Skeletal muscle cell (primary cell): ENCODE measurements around the gene YIPF1.

Source experiments
- DNase-seq: peaks from one replicate; pipeline ENCODE4 v3.0.0-alpha.2; 2010; ENCODE audit warnings: low read depth
- H3K4me3 ChIP-seq: 2 replicates; pipeline ENCODE4 v1.5.1; 2011; ENCODE audit warnings: low read depth, mild to moderate bottlenecking, control low read depth, low read length, moderate library complexity

Gene YIPF1

DNA sequence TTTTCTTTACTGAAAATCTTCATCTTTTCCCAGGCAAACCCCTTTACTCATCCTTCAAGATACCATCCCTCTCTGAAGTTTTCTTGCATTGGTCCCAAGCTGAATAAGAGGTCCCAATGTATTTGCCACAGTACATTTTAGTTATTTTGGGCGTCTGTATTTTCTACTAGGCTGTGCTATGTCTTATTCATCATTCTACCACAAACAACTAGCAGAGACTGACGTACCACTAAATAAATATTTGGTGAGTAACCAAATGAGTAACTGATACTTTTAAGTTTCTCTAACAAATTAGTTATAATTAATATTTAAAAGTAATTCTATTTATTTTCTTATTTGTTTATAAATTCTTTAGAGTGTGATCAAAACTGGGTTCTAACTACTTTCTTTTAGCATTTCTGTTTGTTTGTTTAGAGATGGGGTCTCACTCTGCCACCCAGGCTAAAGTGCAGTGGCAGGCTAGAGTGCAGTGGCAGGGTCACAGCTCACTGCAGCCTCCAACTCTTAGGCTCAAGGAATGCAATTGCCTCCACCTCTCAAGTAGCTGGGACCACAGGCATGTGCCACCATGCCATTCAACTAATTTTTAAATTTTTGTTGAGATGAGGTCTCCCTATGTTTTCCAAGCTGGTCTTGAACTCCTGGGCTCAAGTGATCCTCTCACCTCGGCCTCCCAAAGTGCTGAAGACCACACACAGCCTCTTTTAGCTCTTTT, 84.6 kb downstream of the YIPF1 start:
- H3K4me3 ChIP-seq, result no peak overlapping the region
- DNase-seq, result no peak

DNA sequence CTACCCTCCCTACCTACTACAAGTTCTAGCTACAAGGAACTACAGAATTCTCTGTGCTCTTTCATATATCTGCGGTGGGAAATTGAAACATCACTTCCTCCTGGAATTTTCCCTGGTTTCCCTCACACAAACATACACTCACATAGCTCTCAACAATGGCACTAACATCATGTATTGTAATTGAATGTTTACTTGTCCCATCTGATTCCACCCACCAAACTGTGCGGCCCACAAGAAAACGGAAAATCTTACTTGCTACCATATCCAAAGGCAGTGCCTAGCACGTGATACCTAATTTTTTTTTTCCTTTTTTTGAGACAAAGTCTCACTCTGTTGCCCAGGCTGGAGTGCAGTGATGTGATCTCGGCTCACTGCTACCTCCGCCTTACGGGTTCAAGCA, 85.4 kb downstream of the YIPF1 start:
- no peak for DNase-seq
- H3K4me3 ChIP-seq, result no peak overlapping the region
